HG03280 (cell line): ENCODE data around the gene JAKMIP1.
"Not testable (repeated sequence)": the region's sequence is repeated elsewhere in the genome, so short reads cannot be mapped to it uniquely, and the experiment has no call there.

ENCODE experiments used
- ATAC-seq: cut with Tn5 transposase; IDR thresholded peaks from one replicate; pipeline ENCODE4 v1.9.1; 2021; ENCODE audit warnings: mild to moderate bottlenecking, moderate library complexity; ENCODE audit not compliant: unreplicated experiment

Gene JAKMIP1

GRCh38 chr4:6150046-6150735 lies 50.2 kb downstream of the JAKMIP1 start:
- no peak for ATAC-seq

- ATAC-seq: no peak
These were observed 51.7 kb downstream of the JAKMIP1 start for GRCh38 chr4:6148506-6149205.

DNA sequence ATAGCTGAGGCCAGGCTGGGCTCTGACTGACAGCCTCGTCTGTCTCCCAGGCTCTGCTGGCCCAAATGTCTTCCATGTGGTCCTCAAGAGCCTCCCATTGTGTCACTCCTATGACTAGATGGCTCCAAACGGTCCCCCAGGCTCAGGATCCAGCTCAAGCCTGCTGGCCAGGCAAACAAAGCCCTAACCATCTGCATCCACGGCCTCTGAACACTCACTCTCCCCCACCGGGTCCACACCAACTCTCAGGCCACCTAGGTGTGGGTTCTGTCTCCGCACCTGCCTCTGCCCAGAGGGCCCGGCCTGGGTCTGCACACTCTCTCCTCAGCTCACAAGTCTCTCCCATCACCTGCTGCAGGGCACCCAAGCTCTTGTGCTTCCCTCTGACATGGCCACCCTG lies 52.9 kb downstream of the JAKMIP1 start:
- ATAC-seq: no peak

- no peak for ATAC-seq
These were observed 56.7 kb downstream of the JAKMIP1 start for GRCh38 chr4:6143603-6144181.

DNA sequence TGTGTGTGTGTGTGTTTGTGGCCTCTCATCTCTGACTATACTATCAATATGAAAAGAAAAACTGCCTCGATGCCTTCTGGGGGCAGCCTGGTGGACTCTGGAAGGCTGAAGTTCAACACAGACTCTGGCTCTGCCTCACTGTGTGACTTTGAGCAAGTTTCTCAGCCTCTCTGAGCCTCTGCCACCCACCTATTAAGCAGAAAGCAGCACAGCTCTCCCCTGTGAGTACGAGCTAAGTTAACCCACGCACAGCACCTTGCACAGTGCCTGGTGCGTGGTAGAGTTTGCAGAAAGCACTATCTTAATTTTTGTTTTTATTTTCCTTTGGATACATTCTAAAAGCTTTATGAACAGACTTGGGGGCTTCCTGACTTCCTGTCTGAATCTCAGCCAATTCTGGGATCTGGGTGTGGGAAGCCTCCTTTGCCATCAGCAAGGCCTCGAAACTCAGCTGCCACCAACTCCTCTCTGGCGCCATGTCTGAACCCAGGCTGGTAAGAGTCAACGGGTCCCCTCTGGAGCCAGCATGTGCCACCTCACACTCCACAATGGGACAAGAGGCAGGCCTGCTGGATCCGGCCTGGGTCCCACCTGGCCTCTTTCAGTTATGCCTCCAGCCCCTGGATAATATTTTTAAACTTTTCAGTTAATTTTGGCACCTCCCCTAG lies 57.3 kb downstream of the JAKMIP1 start:
- no peak for ATAC-seq

- ATAC-seq: no peak
These were observed 57.8 kb downstream of the JAKMIP1 start for GRCh38 chr4:6142511-6142910.

- no peak for ATAC-seq
These were observed 58.8 kb downstream of the JAKMIP1 start for GRCh38 chr4:6141554-6141953.

GRCh38 chr4:6141021-6141420 lies 59.3 kb downstream of the JAKMIP1 start:
- not testable (repeated sequence) for ATAC-seq

DNA sequence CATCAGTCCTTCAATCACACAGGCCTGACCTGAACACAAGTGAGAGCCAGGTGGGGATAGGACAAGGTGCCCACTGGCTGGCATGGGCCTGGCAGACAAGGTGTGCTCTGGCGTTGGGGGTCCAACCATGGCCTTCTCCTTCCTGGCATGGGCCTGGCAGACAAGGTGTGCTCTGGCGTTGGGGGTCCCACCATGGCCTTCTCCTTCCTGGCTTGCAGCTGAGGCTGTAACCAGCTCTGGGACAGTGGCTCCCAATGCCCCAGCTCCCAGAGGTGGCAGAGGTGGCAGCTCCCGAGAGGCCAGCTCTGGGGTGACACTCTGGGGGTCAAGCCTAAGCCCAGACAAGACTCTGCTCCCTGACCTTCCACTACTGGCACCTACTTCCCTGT lies 62.6 kb downstream of the JAKMIP1 start:
- no peak for ATAC-seq

DNA sequence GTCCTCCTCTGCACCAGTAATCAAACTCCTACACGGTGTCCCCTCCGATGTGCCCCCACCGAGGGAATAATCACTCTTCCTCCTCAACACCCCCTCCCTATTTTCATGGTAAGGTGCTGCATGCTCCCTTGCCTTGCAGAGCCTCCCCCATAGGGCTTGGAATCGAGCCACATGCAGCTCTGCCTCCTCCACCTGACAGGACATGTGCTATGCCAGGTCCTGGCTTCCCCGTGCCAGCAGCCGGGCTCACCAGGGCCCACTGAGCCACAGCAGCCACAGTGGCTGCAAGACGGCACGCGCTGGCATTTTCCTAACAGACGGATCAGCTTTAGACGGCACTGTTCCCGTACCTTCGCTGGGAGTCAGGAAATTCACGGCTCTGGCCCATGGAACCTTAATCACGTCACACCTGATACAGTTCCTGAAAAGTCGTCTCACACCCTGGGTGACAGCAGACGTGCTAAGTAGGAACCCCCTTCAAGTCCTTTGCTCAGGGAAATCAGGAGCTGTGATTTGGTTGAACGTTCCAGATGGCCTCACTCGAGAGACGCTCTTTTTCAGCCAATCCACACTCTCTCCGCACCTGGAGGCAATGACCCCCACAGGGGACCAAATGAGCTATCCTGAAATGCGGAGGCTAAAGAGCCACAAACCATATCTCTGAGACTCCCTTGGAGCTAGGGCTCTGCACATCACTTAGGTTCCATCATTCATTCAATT lies 63.2 kb downstream of the JAKMIP1 start:
- no peak for ATAC-seq

DNA sequence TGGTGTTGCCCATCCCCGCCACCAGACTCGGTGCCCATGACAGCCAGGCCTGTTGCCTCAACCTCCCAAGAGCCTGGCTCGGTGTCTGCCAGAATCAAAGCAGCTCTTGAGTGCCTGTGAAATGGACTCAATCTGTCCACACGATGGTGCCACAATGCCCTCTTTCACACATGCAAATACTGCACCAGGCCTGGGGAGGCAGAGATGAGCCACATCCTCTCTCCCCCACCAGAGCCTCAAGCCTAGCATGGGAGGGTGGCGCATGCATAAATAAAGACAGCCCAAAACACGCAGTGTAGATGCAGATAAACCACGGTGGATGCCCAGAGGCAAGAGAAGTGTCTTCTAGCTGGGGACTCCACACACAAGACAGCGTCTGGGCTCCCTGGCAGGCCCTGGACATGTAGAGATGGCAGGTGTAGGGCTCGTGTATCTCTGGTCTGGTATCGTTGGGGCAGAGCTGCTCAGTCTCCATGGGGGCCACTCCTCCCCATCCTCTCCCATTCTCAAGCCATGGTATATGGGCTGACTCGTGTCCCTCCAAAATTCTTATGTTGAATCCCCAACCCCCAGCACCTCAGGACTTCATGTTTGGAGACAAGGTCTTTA lies 65.6 kb downstream of the JAKMIP1 start:
- peak; percentile 97 for ATAC-seq

GRCh38 chr4:6132716-6133115 lies 67.6 kb downstream of the JAKMIP1 start:
- ATAC-seq: no peak

GRCh38 chr4:6128221-6128850 lies 72.0 kb downstream of the JAKMIP1 start:
- no peak for ATAC-seq

DNA sequence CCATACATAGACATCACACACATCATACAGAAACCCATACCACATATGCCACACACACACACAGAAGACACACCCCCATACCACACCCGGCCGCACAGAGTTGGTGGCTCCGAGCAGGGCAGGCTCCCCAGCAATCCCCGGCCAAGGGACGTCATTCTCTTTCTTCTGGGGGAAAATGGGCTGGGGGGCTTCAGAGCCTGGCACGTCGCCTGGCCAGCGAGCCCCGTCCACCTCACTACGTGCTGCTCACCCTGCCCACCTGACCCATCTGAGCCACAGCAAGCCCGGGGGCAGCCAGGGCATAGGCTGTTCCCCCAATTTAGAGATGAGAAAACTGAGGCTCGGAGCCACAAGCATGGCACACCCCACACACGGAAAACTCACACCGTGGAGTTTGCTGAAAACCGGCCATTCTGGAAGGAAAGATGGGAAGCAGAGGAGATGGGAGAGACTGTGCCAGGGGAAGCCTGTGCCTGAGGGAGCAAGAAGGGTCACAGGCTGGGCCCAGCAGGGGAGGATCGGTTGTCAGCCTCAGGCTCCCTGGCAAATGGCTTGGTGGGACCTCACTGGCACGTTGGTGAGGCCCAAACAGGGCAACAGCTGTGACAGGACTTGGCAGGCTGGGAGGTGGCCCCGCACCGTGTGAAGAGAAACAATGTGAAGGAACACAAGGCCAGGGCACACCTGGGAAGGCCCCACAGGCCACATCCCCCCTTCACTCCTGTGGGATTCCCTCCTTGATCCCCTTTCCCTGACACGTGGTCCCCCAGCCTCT lies 73.2 kb downstream of the JAKMIP1 start:
- ATAC-seq: no peak

- no peak for ATAC-seq
These were observed 75.2 kb downstream of the JAKMIP1 start for GRCh38 chr4:6125103-6125651.

DNA sequence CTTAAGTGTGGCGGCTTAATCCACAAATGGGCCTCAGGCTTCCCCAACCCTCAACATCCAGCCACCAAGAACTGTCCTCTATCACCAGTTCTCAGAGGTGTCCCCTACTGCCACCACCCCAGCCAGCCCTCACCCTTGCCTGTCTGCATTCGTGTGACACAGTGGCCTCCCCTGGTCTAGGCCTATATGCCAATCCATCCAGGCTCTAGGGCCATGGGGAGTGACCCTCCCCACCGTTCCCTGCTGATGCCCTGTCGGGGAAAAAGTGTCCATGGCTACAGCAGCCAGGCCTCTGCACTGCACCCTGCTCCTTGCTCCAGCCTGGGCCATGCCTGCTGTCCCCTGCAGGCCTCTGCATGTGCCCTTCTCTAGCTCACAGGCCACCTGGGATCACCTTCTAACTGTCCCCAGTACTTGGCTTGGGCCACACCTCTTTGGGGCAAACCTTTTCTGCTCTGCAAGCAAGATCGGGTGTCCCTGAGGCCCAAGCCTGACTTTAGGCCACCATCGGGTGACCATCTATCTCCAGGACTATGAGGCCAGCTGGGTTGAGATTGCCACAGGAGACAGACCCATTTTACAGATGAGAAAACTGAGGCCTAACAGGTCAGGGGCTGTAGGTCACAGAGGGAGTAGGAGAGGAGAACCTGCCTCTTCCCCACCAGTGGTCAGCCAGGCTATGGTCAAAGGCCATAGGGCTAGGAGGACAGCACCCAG lies 75.8 kb downstream of the JAKMIP1 start:
- no peak for ATAC-seq

DNA sequence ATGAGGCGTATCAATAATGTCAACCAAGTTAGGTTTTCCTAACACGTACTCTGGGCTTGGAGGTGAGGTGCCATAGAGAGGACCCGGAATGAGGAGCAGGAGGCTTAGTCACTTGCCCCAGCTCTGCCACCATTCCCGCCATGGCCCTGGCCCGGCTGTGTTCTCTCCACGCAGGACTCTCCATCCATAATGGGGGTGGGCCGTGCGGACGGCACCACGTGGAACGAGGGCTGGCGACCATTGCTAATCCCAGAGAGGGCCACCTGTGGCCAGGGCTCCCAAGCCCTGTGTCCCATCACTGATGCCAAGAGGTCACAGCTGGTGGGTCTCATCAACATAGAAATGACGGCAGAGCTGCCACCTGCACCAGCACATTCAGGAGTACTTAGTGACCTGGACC lies 76.4 kb downstream of the JAKMIP1 start:
- ATAC-seq: no peak

- no peak for ATAC-seq
These were observed 76.8 kb downstream of the JAKMIP1 start for GRCh38 chr4:6123541-6123940.

- ATAC-seq: no peak
These were observed 77.2 kb downstream of the JAKMIP1 start for GRCh38 chr4:6123116-6123515.
